GM21825 (cell line): ENCODE results near the gene PRAMEF17.
"Not testable (repeated sequence)": the region's sequence is repeated elsewhere in the genome, so short reads cannot be mapped to it uniquely, and the experiment has no call there.

ENCODE experiments used
- ATAC-seq: cut with Tn5 transposase; IDR thresholded peaks from one replicate; pipeline ENCODE4 v1.9.1; 2021; ENCODE audit warnings: mild to moderate bottlenecking, moderate library complexity; ENCODE audit not compliant: unreplicated experiment

The PRAMEF17 gene

DNA sequence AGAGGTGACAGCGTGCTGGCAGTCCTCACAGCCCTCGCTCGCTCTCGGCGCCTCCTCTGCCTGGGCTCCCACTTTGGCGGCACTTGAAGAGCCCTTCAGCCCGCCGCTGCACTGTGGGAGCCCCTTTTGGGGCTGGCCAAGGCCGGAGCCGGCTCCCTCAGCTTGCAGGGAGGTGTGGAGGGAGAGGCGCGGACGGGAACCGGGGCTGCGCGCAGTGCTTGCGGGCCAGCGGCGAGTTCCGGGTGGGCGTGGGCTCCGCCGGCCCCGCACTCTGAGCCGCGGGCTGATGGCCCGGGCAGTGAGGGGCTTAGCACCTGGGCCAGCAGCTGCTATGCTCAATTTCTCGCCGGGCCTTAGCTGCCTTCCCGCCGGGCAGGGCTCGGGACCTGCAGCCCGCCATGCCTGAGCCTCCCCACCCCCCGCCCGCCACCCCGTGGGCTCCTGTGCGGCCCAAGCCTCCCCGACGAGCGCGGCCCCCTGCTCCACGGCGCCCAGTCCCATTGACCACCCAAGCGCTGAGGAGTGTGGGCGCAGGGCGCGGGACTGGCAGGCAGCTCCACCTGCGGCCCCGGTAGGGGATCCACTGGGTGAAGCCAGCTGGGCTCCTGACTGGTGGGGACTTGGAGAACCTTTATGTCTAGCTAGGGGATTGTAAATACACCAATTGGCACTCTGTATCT lies 49.8 kb downstream of the PRAMEF17 start:
- ATAC-seq = not testable (repeated sequence)
